SK-N-SH (cell line): ENCODE measurements around the gene RASAL3. TPM values are rescaled to one million over a fixed set of nuclear protein-coding genes. Genes with fewer than 3 reads are reported as not detected.

Experiments
- CTCF ChIA-PET: fragments of 300-600, 350-600 bp; formaldehyde crosslinking; extraction: SDS; loops from one replicate; lab custom pipeline; 2021; lab: Yijun Ruan, JAX
- POLR2A ChIA-PET: fragments of 350-600 bp; sonication (Branson Sonifier 250); formaldehyde crosslinking; extraction: SDS; loops from one replicate; lab custom pipeline; 2020; ENCODE audit warnings: antibody characterized with exemption, inconsistent platforms; lab: Yijun Ruan, JAX
- DNase-seq: peaks from one replicate; pipeline ENCODE4 v3.0.0; 2012
- H2AFZ ChIP-seq: fragments of 200-600 bp; sonication (generic); 2 replicates; pipeline ENCODE4 v1.8.1; 2016; ENCODE audit warnings: antibody characterized with exemption, mild to moderate bottlenecking, low read depth
- H3F3A ChIP-seq: fragments of 200-600 bp; sonication (generic); replicated peaks from 2 replicates; pipeline ENCODE3; 2016; ENCODE audit warnings: antibody characterized with exemption, mild to moderate bottlenecking; ENCODE audit not compliant: insufficient read depth
- H3K27ac ChIP-seq, 2 experiments: fragments of 200-500 bp in 1 of 2; fragments of 200-600 bp in 1 of 2; sonication (Bioruptor generic) in 1 of 2; sonication (generic), shearing (Covaris generic) in 1 of 2; 2 replicates each; pipeline versions ENCODE4 v1.5.1 to v1.6.1; 2014 to 2016; ENCODE audit warnings: low read depth in 2 of 2, inconsistent platforms in 1 of 2, low read length in 1 of 2, mild to moderate bottlenecking in 1 of 2, mixed read lengths in 1 of 2
- H3K27me3 ChIP-seq: fragments of 200-600 bp; sonication (generic), shearing (Covaris generic); 2 replicates; pipeline ENCODE4 v1.6.1; 2016; ENCODE audit warnings: mixed run types; ENCODE audit not compliant: insufficient read depth
- H3K36me3 ChIP-seq, 2 experiments: fragments of 200-500 bp in 1 of 2; fragments of 200-600 bp in 1 of 2; sonication (Bioruptor generic) in 1 of 2; sonication (generic) in 1 of 2; replicated peaks in 1 of 2; 2 replicates each; pipeline versions ENCODE3 to v1.5.1; 2014 to 2016; ENCODE audit warnings: low read length in 1 of 2, mild to moderate bottlenecking in 1 of 2; ENCODE audit not compliant: insufficient read depth in 2 of 2, control insufficient read depth in 1 of 2
- H3K4me1 ChIP-seq, 2 experiments: fragments of 200-500 bp in 1 of 2; fragments of 200-600 bp in 1 of 2; sonication (Bioruptor generic) in 1 of 2; sonication (generic), shearing (Covaris generic) in 1 of 2; 2 replicates each; pipeline versions ENCODE4 v1.5.1 to v1.6.1; 2014 to 2016; ENCODE audit warnings: low read depth in 1 of 2, low read length in 1 of 2, mixed run types in 1 of 2; ENCODE audit not compliant: insufficient read depth in 2 of 2, control insufficient read depth in 1 of 2
- H3K4me2 ChIP-seq: fragments of 200-600 bp; sonication (generic), shearing (Covaris generic); 2 replicates; pipeline ENCODE4 v1.6.1; 2017; ENCODE audit warnings: mixed run types
- H3K4me3 ChIP-seq, 2 experiments: fragments of 200-500 bp in 1 of 2; fragments of 200-600 bp in 1 of 2; sonication (Bioruptor generic) in 1 of 2; sonication (generic), shearing (Covaris generic) in 1 of 2; 2 replicates each; pipeline versions ENCODE4 v1.5.1 to v1.8.1; 2014 to 2016; ENCODE audit warnings: low read depth in 2 of 2, inconsistent platforms in 1 of 2, low read length in 1 of 2, mild to moderate bottlenecking in 1 of 2, mixed read lengths in 1 of 2, moderate library complexity in 1 of 2
- H3K79me2 ChIP-seq: fragments of 200-600 bp; sonication (generic); 2 replicates; pipeline ENCODE4 v1.8.1; 2017; ENCODE audit warnings: mild to moderate bottlenecking; ENCODE audit not compliant: insufficient read depth
- H3K9ac ChIP-seq: fragments of 200-600 bp; sonication (generic); 2 replicates; pipeline ENCODE4 v1.6.1; 2017; ENCODE audit warnings: mixed run types
- H3K9me2 ChIP-seq: fragments of 200-600 bp; sonication (generic); 2 replicates; pipeline ENCODE4 v1.6.1; 2017; ENCODE audit warnings: mixed run types
- H3K9me3 ChIP-seq: fragments of 200-600 bp; sonication (generic); 2 replicates; pipeline ENCODE4 v1.6.1; 2017; ENCODE audit warnings: mixed run types, mild to moderate bottlenecking, moderate library complexity
- H4K20me1 ChIP-seq: fragments of 200-600 bp; sonication (generic); 2 replicates; pipeline ENCODE4 v1.6.1; 2017; ENCODE audit warnings: mild to moderate bottlenecking, mixed run types; ENCODE audit not compliant: insufficient read depth
- ELF1 ChIP-seq: IDR thresholded peaks from 2 replicates; pipeline ENCODE4 v1.4.0; 2012
- FOXJ3 ChIP-seq: sonication (generic); formaldehyde crosslinking; IDR thresholded peaks from 2 replicates; pipeline ENCODE4 v1.5.1; 2020; ENCODE audit warnings: mild to moderate bottlenecking, missing genetic modification reagents
- GABPA ChIP-seq: IDR thresholded peaks from 2 replicates; pipeline ENCODE4 v1.4.0; 2012; ENCODE audit warnings: low read depth, mild to moderate bottlenecking
- GATA2 ChIP-seq: sonication (generic); formaldehyde crosslinking; IDR thresholded peaks from 2 replicates; pipeline ENCODE4 v1.5.0; 2020; ENCODE audit warnings: mild to moderate bottlenecking, missing genetic modification reagents
- MAX ChIP-seq: IDR thresholded peaks from 2 replicates; pipeline ENCODE4 v1.4.0; 2012; ENCODE audit warnings: low read depth
- MEF2A ChIP-seq: IDR thresholded peaks from 2 replicates; pipeline ENCODE4 v1.4.0; 2012; ENCODE audit warnings: low read depth, borderline replicate concordance
- NFIC ChIP-seq: IDR thresholded peaks from 2 replicates; pipeline ENCODE4 v1.4.0; 2012; ENCODE audit warnings: borderline replicate concordance
- RAD21 ChIP-seq: IDR thresholded peaks from 2 replicates; pipeline ENCODE4 v1.6.1; 2012; ENCODE audit warnings: mild to moderate bottlenecking, low read length
- RXRA ChIP-seq: IDR thresholded peaks from 2 replicates; pipeline ENCODE4 v1.4.0; 2012; ENCODE audit warnings: low read depth, mild to moderate bottlenecking, borderline replicate concordance
- TAF1 ChIP-seq: IDR thresholded peaks from 2 replicates; pipeline ENCODE4 v1.6.1; 2012; ENCODE audit warnings: low read depth, mild to moderate bottlenecking, low read length, moderate library complexity, borderline replicate concordance
- TEAD4 ChIP-seq: IDR thresholded peaks from 2 replicates; pipeline ENCODE4 v1.4.0; 2012; ENCODE audit warnings: mild to moderate bottlenecking, borderline replicate concordance; ENCODE audit not compliant: insufficient read depth
- YY1 ChIP-seq: IDR thresholded peaks from 2 replicates; pipeline ENCODE4 v1.4.0; 2012; ENCODE audit warnings: low read depth, mild to moderate bottlenecking
- ZBTB33 ChIP-seq: IDR thresholded peaks from 2 replicates; pipeline ENCODE4 v1.4.0; 2012; ENCODE audit warnings: low read depth, borderline replicate concordance
- WGBS: methylation state at CpG from one replicate; pipeline ENCODE4 v1.1.6; 2017; ENCODE audit warnings: low lambda C conversion rate; 5-methylcytosine and 5-hydroxymethylcytosine counted together
- polyA plus RNA-seq, 3 experiments: library from polyadenylated mRNA; depleted of rRNA; stranded (reverse); fragments of >200 nt; gene quantifications; 2 replicates each; pipeline ENCODE4 v1.2.3, GENCODE V29; 2012

The RASAL3 gene
- polyA plus RNA-seq, 1 of the 3 experiments (the other 2 are of a cell fraction) = 0.02 TPM

DNA sequence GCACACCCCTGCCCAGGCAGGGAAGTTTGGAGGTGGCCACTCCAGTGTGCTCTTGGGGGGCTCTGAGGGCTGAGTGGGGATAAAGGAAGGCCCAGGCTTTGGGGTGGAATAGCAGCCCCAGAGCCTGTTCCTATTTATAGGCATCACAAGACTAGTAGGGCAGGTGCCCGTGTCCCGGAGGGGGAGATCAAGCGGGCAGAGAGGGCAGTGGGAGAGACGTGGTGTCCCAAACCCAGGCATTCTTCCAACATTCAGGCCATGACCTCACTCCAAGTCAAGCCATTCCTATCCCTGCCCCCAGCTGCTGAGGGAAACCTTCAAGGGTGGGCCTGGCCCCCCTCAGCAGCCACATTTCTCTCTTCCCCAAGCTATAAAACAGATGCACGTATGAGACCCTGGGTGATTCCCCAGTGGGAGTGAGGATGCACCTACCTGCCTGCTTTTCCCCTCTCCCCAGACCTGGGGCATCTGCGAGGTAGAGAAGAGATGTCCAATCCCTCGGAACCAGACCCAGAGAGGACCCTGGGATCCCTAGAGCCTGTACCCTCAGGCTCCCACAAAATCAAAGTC, 18.5 kb downstream of the RASAL3 start:
- POLR2A ChIA-PET = no interaction called here

DNA sequence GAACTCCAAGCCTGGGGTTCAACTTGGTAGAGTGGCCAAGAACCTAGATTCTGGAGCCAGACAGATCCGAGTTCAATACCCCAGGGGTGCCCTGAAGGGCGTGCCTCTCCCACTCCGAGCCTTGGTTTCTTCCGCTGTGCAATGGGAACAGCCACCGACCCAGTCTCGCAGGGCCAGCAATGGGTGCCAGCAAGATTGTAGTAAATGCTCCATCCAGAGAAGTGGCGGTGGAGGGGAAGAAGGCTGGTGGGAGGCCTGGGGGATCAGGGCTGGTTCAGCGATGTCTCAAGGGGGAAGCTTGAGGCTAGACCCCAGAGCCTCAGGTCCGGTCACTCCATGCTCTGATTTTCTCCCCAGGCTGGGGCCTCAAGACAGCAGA, 19.1 kb downstream of the RASAL3 start:
- Histone ChIP-seq H3K4me1 (peaks cover 0 to 9% of the 10 kb centered on the region in 2 experiments; a peak in 1 of 4 replicates), H3K79me2 (no peaks in the 10 kb centered on the region), H3K9me2 (no peaks in the 10 kb centered on the region), H4K20me1 (no peaks in the 10 kb centered on the region), H3K9me3 (no peaks in the 10 kb centered on the region), H3K4me2 (no peak overlapping the region), H3K27ac (no peak overlapping the region), H3K36me3 (no peaks in the 10 kb centered on the region), H3K9ac (no peak overlapping the region), H3K4me3 (no peak overlapping the region), H2AFZ (no peak overlapping the region)
- DNase-seq = no peak
- CTCF ChIA-PET = no interaction called here
- WGBS = 83% methylated on average over 7 of the region's 9 CpGs
- POLR2A ChIA-PET = no interaction called here
- no peak for TF ChIP-seq ELF1
- no peak for TF ChIP-seq GABPA
- no peak for TF ChIP-seq TAF1
- no peak for TF ChIP-seq TEAD4
- no peak for TF ChIP-seq YY1
- TF ChIP-seq MAX = no peak
- no peak for TF ChIP-seq GATA2 (CRISPR knock-in tag)
- no peak for TF ChIP-seq ZBTB33
- TF ChIP-seq, all 33 proteins: peak for 0
- H3K27me3 ChIP-seq = no peaks in the 10 kb centered on the region
- peaks cover 2% of the 10 kb centered on the region for H3F3A ChIP-seq

More for the DNA sequence above, 18.5 kb downstream of the RASAL3 start:
- Histone ChIP-seq H4K20me1 (no peaks in the 10 kb centered on the region), H3K27me3 (no peaks in the 10 kb centered on the region), H3K4me3 (no peak overlapping the region), H3K79me2 (no peaks in the 10 kb centered on the region), H3F3A (peaks cover 9% of the 10 kb centered on the region), H3K4me2 (no peak overlapping the region), H3K36me3 (no peaks in the 10 kb centered on the region), H3K9me2 (no peaks in the 10 kb centered on the region), H3K9ac (no peak overlapping the region), H3K9me3 (no peaks in the 10 kb centered on the region), H3K4me1 (peaks cover 0 to 10% of the 10 kb centered on the region in 2 experiments; a peak in 1 of 4 replicates), H2AFZ (no peak overlapping the region), H3K27ac (no peak overlapping the region)
- TF ChIP-seq MAX (no peak), FOXJ3 (CRISPR knock-in tag) (no peak), RAD21 (no peak), RXRA (no peak), MEF2A (no peak), NFIC (no peak)
- 77% methylated on average over 5 of the region's 7 CpGs for WGBS
- no peak for DNase-seq
- CTCF ChIA-PET = no interaction called here
